Endodermal cell (in vitro differentiated cells): Measurements from ENCODE around the gene NDUFV1. TPM values are rescaled to one million over a fixed set of nuclear protein-coding genes. Genes with fewer than 3 reads are reported as not detected.

Experiments used
- DNase-seq: peaks from one replicate; pipeline ENCODE4 v3.0.0-alpha.2; 2017
- H3K27ac ChIP-seq: 2 replicates; pipeline ENCODE4 v1.5.1; 2013; ENCODE audit warnings: mild to moderate bottlenecking, low read depth, low read length, moderate library complexity
- H3K27me3 ChIP-seq: 2 replicates; pipeline ENCODE4 v1.6.1; 2013; ENCODE audit warnings: mild to moderate bottlenecking, low read length, moderate library complexity; ENCODE audit not compliant: insufficient read depth, control insufficient read depth, poor library complexity, severe bottlenecking
- H3K36me3 ChIP-seq: 2 replicates; pipeline ENCODE4 v1.7.0; 2013; ENCODE audit warnings: mild to moderate bottlenecking, low read length, moderate library complexity; ENCODE audit not compliant: control insufficient read depth, insufficient read depth
- H3K4me1 ChIP-seq: one replicate; pipeline ENCODE4 v1.7.0; 2013; ENCODE audit warnings: low read length; ENCODE audit not compliant: control insufficient read depth, insufficient read depth
- H3K4me3 ChIP-seq: 2 replicates; pipeline ENCODE4 v1.5.1; 2013; ENCODE audit warnings: mild to moderate bottlenecking, low read length, moderate library complexity
- H3K9ac ChIP-seq: 2 replicates; pipeline ENCODE4 v1.6.1; 2013; ENCODE audit warnings: mild to moderate bottlenecking, low read length, moderate library complexity; ENCODE audit not compliant: poor library complexity, severe bottlenecking; ENCODE audit errors: extremely low read depth
- H3K9me3 ChIP-seq: 2 replicates; pipeline ENCODE4 v1.6.1; 2013; ENCODE audit warnings: mild to moderate bottlenecking, low read length, moderate library complexity; ENCODE audit not compliant: control insufficient read depth
- H3K27ac Mint-ChIP-seq: 2 replicates; pipeline ENCODE4 v1.8.0; 2020; ENCODE audit warnings: mixed read lengths
- H3K27me3 Mint-ChIP-seq: 2 replicates; pipeline ENCODE4 v1.8.0; 2021; ENCODE audit warnings: mild to moderate bottlenecking, mixed read lengths; ENCODE audit not compliant: insufficient read depth
- H3K36me3 Mint-ChIP-seq: 2 replicates; pipeline ENCODE4 v1.8.0; 2020; ENCODE audit warnings: low read depth, mixed read lengths
- H3K4me1 Mint-ChIP-seq: 2 replicates; pipeline ENCODE4 v1.8.0; 2020; ENCODE audit warnings: mixed read lengths
- H3K4me3 Mint-ChIP-seq: 2 replicates; pipeline ENCODE4 v1.8.0; 2020; ENCODE audit warnings: mild to moderate bottlenecking, moderate library complexity, mixed read lengths
- H3K9me3 Mint-ChIP-seq: 2 replicates; pipeline ENCODE4 v1.8.0; 2020; ENCODE audit warnings: mild to moderate bottlenecking, mixed read lengths
- WGBS, 2 experiments: methylation state at CpG; one replicate each; pipeline versions ENCODE4 v1.1.5 to v1.1.7; 2013; ENCODE audit warnings: missing lambda C conversion rate in 2 of 2, mixed read lengths in 1 of 2; ENCODE audit not compliant: insufficient coverage in 1 of 2, insufficient read length in 1 of 2; 5-methylcytosine and 5-hydroxymethylcytosine counted together
- total RNA-seq, 2 donors: library from RNA; stranded (reverse); fragmentation: NEBNext Ultra II Directional in 1 of 2; extraction: Animal tissue kit (Norgen Biotek cat#: 25700) in 1 of 2; gene quantifications; 2 replicates in 1 of 2; 3 replicates in 1 of 2; pipeline ENCODE4 v1.2.1, GENCODE V29; 2021
- TF ChIP-seq, protein P1 (sequence below): fragments of 200-600 bp; sonication (generic); conservative IDR thresholded peaks from 2 replicates; pipeline ENCODE4 v1.5.0; 2021; ENCODE audit warnings: antibody characterized with exemption, mild to moderate bottlenecking

NDUFV1 gene
- total RNA-seq, 2 donors from 2014 or later: 135 to 160 TPM

DNA sequence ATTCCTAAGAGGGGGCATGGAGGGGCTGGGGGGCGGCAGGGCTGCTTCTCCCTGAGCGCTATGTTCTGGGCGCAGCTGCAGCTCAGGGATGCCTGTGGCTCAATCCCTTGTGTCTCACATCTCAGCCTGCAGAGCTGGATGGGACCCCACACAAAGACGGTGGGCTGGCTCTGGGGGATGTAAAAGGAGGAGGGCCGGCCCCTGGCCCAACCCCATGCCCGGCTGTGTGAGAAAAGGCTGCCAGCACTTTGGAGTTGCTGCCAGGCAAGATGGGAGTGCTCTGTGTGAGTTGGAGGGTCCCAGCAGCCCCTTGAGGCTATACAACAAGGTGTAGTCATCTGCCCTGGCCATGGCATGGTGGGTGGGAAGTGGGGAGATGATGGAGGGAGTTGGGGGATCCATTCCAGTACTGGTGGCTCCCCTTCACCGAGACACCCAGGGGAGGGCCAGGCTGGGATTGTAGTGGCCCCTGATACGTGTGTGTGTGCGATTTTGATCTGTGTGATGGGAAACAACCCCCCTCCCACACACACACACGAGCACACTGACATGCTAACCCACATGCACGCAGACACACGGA is 34.1 kb downstream of the NDUFV1 start:
- H3K4me1 ChIP-seq: no peaks in the 10 kb centered on the region
- WGBS, 2 experiments: 69 to 93% methylated on average over 3 to 12 of the region's 12 CpGs
- Mint-ChIP-seq H3K9me3 (peaks cover 3% of the 10 kb centered on the region), H3K27ac (no peak overlapping the region), H3K4me1 (no peaks in the 10 kb centered on the region), H3K4me3 (no peak overlapping the region), H3K36me3 (no peaks in the 10 kb centered on the region), H3K27me3 (peaks cover 25% of the 10 kb centered on the region)
- H3K9ac ChIP-seq: no peak overlapping the region
- no peaks in the 10 kb centered on the region for H3K36me3 ChIP-seq
- H3K9me3 ChIP-seq: no peaks in the 10 kb centered on the region
- no peak overlapping the region for H3K27ac ChIP-seq
- TF ChIP-seq, protein P1, sequence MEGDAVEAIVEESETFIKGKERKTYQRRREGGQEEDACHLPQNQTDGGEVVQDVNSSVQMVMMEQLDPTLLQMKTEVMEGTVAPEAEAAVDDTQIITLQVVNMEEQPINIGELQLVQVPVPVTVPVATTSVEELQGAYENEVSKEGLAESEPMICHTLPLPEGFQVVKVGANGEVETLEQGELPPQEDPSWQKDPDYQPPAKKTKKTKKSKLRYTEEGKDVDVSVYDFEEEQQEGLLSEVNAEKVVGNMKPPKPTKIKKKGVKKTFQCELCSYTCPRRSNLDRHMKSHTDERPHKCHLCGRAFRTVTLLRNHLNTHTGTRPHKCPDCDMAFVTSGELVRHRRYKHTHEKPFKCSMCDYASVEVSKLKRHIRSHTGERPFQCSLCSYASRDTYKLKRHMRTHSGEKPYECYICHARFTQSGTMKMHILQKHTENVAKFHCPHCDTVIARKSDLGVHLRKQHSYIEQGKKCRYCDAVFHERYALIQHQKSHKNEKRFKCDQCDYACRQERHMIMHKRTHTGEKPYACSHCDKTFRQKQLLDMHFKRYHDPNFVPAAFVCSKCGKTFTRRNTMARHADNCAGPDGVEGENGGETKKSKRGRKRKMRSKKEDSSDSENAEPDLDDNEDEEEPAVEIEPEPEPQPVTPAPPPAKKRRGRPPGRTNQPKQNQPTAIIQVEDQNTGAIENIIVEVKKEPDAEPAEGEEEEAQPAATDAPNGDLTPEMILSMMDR: no peak
- H3K4me3 ChIP-seq: no peak overlapping the region
- peaks cover 5% of the 10 kb centered on the region for H3K27me3 ChIP-seq
- DNase-seq: no peak

DNA sequence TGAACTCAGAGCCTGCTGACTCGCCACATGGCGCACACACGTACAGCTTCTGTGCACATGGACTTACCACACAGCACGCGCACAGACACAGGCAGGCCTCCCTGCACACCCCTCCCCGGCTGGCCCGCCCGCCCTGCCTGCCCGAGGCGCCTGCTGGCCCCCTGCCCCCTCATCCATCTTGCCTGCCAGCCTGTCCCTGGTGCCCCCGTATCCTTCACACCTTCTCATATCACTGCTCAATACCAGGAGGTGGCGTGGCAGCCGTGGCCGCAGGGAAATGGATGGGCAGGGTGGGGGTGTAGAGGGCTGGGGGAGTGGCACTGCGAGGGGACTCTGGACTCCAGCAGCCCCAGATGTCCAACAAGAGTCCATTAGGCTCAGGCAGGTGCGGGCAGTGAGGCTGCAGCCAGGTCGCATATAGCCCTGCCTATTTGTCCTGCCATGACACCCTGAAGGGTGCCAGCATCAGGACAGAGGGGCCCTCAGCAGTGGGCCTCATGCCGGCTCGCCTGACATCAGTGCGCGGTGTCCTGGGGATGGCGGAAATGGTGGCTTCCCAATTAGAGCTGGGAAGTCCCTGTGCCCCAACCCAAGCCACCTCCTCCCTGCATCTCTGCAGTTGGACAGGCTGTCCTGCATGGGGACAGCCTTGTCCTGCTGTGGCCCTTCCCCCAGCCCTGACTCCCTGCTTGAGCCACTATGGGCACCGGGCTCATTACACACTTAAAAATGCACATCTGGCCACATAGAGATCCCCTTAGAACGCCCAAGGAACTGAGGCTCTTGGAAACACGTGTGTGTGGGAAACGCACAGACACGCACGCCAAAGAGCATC is 34.8 kb downstream of the NDUFV1 start:
- peaks cover 3% of the 10 kb centered on the region for H3K9me3 Mint-ChIP-seq
- H3K36me3 ChIP-seq: no peaks in the 10 kb centered on the region
- H3K27ac ChIP-seq: no peak overlapping the region
- no peaks in the 10 kb centered on the region for H3K4me1 Mint-ChIP-seq
- H3K36me3 Mint-ChIP-seq: no peaks in the 10 kb centered on the region
- WGBS, 2 experiments: 94 to 95% methylated on average over 11 to 27 of the region's 28 CpGs
- DNase-seq: peak; percentile 44
- no peaks in the 10 kb centered on the region for H3K4me1 ChIP-seq
- H3K27me3 ChIP-seq: peaks cover 5% of the 10 kb centered on the region
- peaks cover 27% of the 10 kb centered on the region for H3K27me3 Mint-ChIP-seq
- H3K4me3 Mint-ChIP-seq: no peak overlapping the region
- H3K9me3 ChIP-seq: no peaks in the 10 kb centered on the region
- TF ChIP-seq, protein P1: no peak
- no peak overlapping the region for H3K27ac Mint-ChIP-seq
- no peak overlapping the region for H3K9ac ChIP-seq
- H3K4me3 ChIP-seq: no peak overlapping the region

DNA sequence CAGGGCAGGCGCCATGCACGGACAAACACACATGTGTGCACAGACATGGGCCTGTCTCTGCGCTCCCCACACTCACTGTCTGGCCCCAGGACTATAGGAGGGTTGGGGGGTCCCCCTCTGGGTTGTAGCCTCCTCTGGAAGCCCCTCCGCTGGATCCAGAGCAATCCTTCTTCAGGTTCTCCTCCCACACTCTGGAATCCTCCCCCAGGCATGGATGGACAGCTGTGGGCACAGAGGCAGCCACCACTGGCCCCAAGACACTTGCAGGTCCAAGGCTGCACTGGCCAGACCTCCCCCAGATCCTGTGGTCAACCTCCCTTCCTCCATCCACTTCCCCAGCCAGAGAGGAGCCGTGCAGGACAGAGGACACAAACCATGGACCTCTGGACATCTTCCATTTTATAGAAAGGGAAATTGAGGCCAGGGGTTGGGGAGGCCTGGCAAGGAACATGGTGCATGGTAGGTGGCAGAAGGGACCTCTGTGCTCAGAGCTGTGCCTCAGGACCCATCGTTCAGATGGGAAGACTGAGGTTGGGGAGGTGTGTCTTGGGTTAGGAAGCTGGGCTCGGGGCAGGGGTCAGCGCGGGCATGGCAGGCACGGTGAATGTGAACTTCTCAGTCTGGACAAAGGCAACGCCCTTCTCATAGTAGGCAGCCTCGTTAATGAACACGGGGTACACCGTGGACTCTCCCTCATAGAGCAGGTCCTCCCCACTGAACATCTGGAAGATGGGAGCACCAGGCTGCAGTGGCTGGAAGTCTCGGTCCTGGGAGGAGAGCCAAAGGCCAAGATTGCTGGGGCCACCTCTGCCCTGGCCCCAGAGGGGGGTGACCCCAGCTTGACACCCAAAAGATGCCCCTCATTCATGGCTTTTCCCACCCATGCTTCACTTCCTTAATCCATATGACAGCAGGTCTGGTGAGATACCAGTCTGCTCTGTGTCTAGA is 35.7 kb downstream of the NDUFV1 start:
- peaks cover 27% of the 10 kb centered on the region for H3K27me3 Mint-ChIP-seq
- no peak for DNase-seq
- no peaks in the 10 kb centered on the region for H3K36me3 Mint-ChIP-seq
- peaks cover 3% of the 10 kb centered on the region for H3K9me3 Mint-ChIP-seq
- Histone ChIP-seq H3K9me3 (no peaks in the 10 kb centered on the region), H3K9ac (no peak overlapping the region), H3K4me1 (no peaks in the 10 kb centered on the region), H3K4me3 (no peak overlapping the region), H3K27ac (no peak overlapping the region), H3K36me3 (no peaks in the 10 kb centered on the region), H3K27me3 (peaks cover 5% of the 10 kb centered on the region)
- no peak overlapping the region for H3K4me3 Mint-ChIP-seq
- TF ChIP-seq, protein P1: no peak
- WGBS, 2 experiments: 93 to 95% methylated on average over 12 to 15 of the region's 15 CpGs
- no peak overlapping the region for H3K27ac Mint-ChIP-seq
- H3K4me1 Mint-ChIP-seq: no peaks in the 10 kb centered on the region
